Caco-2 (cell line): ENCODE measurements around the gene SHC1. TPM values are rescaled to one million over a fixed set of nuclear protein-coding genes. Genes with fewer than 3 reads are reported as not detected.

Experiments used
- BruUV-seq: library from RNA; stranded (reverse); fragments of 400-500 nt; replicated peaks from 2 replicates; lab custom pipeline; 2021; lab: Mats Ljungman, UMichigan
- CTCF ChIA-PET: fragments of 300-600 bp; sonication (Branson Sonifier 250); formaldehyde crosslinking; loops from one replicate; lab custom pipeline; 2022; ENCODE audit warnings: antibody characterized with exemption; lab: Charles Lee
- POLR2A ChIA-PET: fragments of 300-600 bp; sonication (Branson Sonifier 250); formaldehyde crosslinking; loops from one replicate; lab custom pipeline; 2022; ENCODE audit warnings: antibody characterized with exemption; lab: Charles Lee
- DNase-seq, 2 experiments: peaks; one replicate each; pipeline versions ENCODE4 v3.0.0 to v3.0.0-alpha.2; 2020 to 2022
- H3K27me3 ChIP-seq: replicated peaks from 2 replicates; pipeline ENCODE4 v1.6.0; 2011; ENCODE audit warnings: low read length; ENCODE audit not compliant: control insufficient read depth, insufficient read depth
- H3K36me3 ChIP-seq: 2 replicates; pipeline ENCODE4 v1.5.1; 2011; ENCODE audit warnings: low read length; ENCODE audit not compliant: control insufficient read depth, insufficient read depth
- H3K4me1 ChIP-seq: fragments of 250-450 bp; sonication (Bioruptor Pico); 2 replicates; pipeline ENCODE4 v1.5.1; 2020; ENCODE audit warnings: mild to moderate bottlenecking
- H3K4me3 ChIP-seq: 2 replicates; pipeline ENCODE4 v1.5.1; 2011; ENCODE audit warnings: low read depth, mild to moderate bottlenecking, control low read depth, low read length
- H3K9me3 ChIP-seq: fragments of 250-450 bp; sonication (Bioruptor Pico); 2 replicates; pipeline ENCODE4 v1.5.1; 2020; ENCODE audit warnings: mild to moderate bottlenecking, moderate library complexity
- H3K27ac Mint-ChIP-seq: one replicate; pipeline ENCODE4 v1.8.0; 2022; ENCODE audit warnings: mixed read lengths; ENCODE audit not compliant: unreplicated experiment
- H3K27me3 Mint-ChIP-seq: one replicate; pipeline ENCODE4 v1.8.0; 2022; ENCODE audit warnings: mixed read lengths; ENCODE audit not compliant: insufficient read depth, unreplicated experiment
- H3K36me3 Mint-ChIP-seq: one replicate; pipeline ENCODE4 v1.8.0; 2022; ENCODE audit warnings: mild to moderate bottlenecking, mixed read lengths; ENCODE audit not compliant: insufficient read depth, unreplicated experiment
- H3K4me1 Mint-ChIP-seq: one replicate; pipeline ENCODE4 v1.8.0; 2022; ENCODE audit warnings: low read depth, mixed read lengths; ENCODE audit not compliant: unreplicated experiment
- H3K4me3 Mint-ChIP-seq: one replicate; pipeline ENCODE4 v1.8.0; 2022; ENCODE audit warnings: mild to moderate bottlenecking, moderate library complexity, mixed read lengths; ENCODE audit not compliant: unreplicated experiment
- H3K9me3 Mint-ChIP-seq: one replicate; pipeline ENCODE4 v1.8.0; 2022; ENCODE audit warnings: mixed read lengths; ENCODE audit not compliant: unreplicated experiment
- intact Hi-C: fragments of 100-400 bp; cut with micrococcal nuclease; formaldehyde crosslinking; loops from one replicate; pipeline ENCODE4 v1.10.0; 2022; ENCODE audit not compliant: unreplicated experiment
- total RNA-seq: library from RNA; stranded (reverse); gene quantifications from 2 replicates; pipeline ENCODE4 v1.2.3, GENCODE V29; 2022
- TF ChIP-seq, protein P1 (sequence below), 2 experiments: fragments of 200-600 bp in 1 of 2; IDR thresholded peaks; 1 replicate in 1 of 2; 2 replicates in 1 of 2; pipeline versions ENCODE4 v1.5.1 to v1.8.0; 2011 to 2022; ENCODE audit warnings: antibody characterized with exemption in 1 of 2, control low read depth in 1 of 2, inconsistent platforms in 1 of 2, low read depth in 1 of 2, low read length in 1 of 2, mild to moderate bottlenecking in 1 of 2, moderate library complexity in 1 of 2; ENCODE audit not compliant: insufficient read depth in 1 of 2, severe bottlenecking in 1 of 2, unreplicated experiment in 1 of 2

SHC1 gene
- total RNA-seq, 1 experiment from 2014 or later, result 59.6 TPM

DNA sequence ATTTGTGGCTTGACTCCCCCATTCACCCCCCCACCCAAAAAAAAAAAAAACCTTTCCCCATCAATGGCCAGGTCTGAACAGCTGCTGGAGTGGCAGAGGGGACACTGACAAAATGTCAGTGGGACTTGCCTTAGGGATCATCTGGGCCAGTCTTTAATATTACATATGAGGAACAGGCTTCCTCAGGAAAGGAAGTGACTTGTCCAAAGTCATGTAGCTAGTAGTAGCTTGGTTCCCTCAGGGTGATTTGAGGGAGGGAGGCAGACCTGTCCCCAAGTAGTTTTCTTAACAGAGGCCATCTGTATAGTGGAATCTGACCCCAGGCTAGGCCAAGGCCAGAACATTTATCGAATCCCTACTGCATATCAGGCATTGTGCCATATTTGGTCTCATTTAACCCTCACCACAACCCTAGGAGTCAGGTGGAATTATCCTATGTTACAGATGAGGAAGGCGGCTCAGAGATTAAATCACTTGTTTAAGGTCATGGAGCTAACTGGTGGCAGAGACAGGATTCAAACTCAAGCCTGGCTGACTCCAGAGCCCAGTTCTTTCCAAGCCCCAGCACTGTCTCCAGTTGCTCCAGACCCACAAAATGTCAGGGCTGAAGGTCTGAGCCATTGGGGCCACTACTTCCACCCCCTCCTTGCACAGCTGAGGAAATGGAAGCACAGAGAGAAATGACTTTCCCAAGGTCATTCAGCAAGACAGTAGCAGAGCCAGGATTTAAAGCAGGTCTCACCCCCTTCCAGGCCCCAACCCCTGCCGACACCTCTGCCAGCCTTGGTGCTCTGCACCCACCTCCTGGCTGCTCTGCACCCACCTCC is 42.4 kb upstream of the SHC1 start:
- Histone ChIP-seq H3K4me3 (no peak overlapping the region), H3K27me3 (no peaks in the 10 kb centered on the region), H3K36me3 (peaks cover 1% of the 10 kb centered on the region), H3K4me1 (peaks cover 39% of the 10 kb centered on the region), H3K9me3 (no peaks in the 10 kb centered on the region)
- Mint-ChIP-seq H3K9me3 (no peaks in the 10 kb centered on the region), H3K27ac (no peak overlapping the region), H3K4me1 (peaks cover 21% of the 10 kb centered on the region), H3K27me3 (no peaks in the 10 kb centered on the region), H3K4me3 (no peak overlapping the region), H3K36me3 (peaks cover 51% of the 10 kb centered on the region)
- intact Hi-C loops, result no loop called here
- TF ChIP-seq, protein P1, sequence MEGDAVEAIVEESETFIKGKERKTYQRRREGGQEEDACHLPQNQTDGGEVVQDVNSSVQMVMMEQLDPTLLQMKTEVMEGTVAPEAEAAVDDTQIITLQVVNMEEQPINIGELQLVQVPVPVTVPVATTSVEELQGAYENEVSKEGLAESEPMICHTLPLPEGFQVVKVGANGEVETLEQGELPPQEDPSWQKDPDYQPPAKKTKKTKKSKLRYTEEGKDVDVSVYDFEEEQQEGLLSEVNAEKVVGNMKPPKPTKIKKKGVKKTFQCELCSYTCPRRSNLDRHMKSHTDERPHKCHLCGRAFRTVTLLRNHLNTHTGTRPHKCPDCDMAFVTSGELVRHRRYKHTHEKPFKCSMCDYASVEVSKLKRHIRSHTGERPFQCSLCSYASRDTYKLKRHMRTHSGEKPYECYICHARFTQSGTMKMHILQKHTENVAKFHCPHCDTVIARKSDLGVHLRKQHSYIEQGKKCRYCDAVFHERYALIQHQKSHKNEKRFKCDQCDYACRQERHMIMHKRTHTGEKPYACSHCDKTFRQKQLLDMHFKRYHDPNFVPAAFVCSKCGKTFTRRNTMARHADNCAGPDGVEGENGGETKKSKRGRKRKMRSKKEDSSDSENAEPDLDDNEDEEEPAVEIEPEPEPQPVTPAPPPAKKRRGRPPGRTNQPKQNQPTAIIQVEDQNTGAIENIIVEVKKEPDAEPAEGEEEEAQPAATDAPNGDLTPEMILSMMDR (IDR thresholded peaks at IDR 0.05; ENCODE audit: insufficient read depth in 1 of 2, low read depth in 1 of 2, low read length in 1 of 2, severe bottlenecking in 1 of 2, unreplicated experiment in 1 of 2), result no peak
- ChIA-PET POLR2A (no interaction called here), CTCF (interaction anchor here (1.1 kb wide), 1 partner anchor 11 kb away, joined by 4 read pairs; the partner anchor contains the start of gene ZBTB7B)
- no peak for DNase-seq
- no TSS peak for BruUV-seq

DNA sequence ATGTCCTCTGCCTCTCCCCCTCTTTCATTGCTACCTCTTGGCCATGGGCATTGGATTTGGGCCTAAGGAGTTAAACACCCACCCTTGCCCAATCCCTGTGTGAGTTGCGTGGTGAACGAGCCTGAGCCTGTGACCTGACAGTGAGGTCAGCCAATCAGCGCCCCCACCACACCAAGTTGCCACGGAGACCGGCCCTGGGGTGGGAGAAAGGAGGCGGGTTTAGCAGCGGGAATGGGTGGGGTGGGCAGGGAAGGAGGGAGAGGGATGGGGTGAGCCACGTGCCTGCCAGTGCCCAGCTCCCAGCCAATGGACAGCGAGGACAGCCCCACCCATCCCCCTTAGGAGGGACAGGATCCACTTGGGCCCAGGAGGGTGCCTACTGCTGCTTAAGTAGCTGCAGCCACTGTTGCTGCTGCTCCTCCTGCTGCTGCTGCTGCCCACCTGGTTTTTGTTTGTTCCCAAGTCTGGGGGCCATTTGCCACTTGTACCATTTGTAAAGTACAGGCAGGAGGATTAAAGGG is 41.5 kb upstream of the SHC1 start:
- no peaks in the 10 kb centered on the region for H3K9me3 Mint-ChIP-seq

DNA sequence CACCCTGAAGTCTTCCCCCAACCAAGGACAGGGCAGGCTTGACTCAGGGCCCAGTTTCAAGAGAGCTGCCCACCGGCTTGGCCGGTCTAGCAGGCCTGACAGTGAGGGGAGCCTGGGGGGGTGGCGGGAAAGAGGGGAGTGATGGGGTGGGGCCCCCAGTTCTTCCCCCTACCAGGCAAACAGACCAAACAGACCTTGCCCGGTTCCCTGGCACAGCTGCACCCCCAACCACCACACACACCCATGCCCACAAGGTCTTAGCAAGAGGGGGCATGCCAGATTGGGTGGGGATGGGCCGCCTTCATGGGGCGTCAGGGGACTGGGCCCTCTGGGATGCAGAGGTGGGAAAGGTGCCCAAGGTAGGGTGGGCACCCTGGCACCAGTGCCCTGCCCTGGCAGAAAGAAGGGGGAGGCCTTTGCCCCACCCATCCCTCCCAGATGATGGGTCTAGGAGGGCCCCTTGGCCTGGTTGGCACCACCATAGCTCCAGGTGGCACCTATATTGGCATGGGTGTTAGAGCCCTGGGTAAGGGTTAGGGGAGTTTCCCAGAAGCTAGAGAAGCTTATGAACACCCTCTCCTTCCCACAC is 41.0 kb upstream of the SHC1 start:
- Mint-ChIP-seq H3K4me1 (peaks cover 25% of the 10 kb centered on the region), H3K27me3 (no peaks in the 10 kb centered on the region), H3K9me3 (no peaks in the 10 kb centered on the region), H3K4me3 (no peak overlapping the region), H3K36me3 (peaks cover 43% of the 10 kb centered on the region), H3K27ac (no peak overlapping the region)
- TF ChIP-seq, protein P1 (IDR thresholded peaks at IDR 0.05; ENCODE audit: insufficient read depth in 1 of 2, low read depth in 1 of 2, low read length in 1 of 2, severe bottlenecking in 1 of 2, unreplicated experiment in 1 of 2), result no peak
- peaks cover 42% of the 10 kb centered on the region for H3K4me1 ChIP-seq
- intact Hi-C loops, result no loop called here
- ChIA-PET POLR2A (no interaction called here), CTCF (no interaction called here)
- no peaks in the 10 kb centered on the region for H3K27me3 ChIP-seq
- no peak overlapping the region for H3K4me3 ChIP-seq
- H3K9me3 ChIP-seq, result no peaks in the 10 kb centered on the region
- no peak for DNase-seq
- peaks cover under 1% of the 10 kb centered on the region for H3K36me3 ChIP-seq
- BruUV-seq, result no TSS peak

More for the DNA sequence above, 41.5 kb upstream of the SHC1 start:
- peaks cover 21% of the 10 kb centered on the region for H3K4me1 Mint-ChIP-seq
- POLR2A ChIA-PET, result no interaction called here
- Histone ChIP-seq H3K4me3 (no peak overlapping the region), H3K4me1 (peaks cover 42% of the 10 kb centered on the region), H3K27me3 (no peaks in the 10 kb centered on the region), H3K36me3 (peaks cover 1% of the 10 kb centered on the region), H3K9me3 (no peaks in the 10 kb centered on the region)
- peaks cover 43% of the 10 kb centered on the region for H3K36me3 Mint-ChIP-seq
- no peak overlapping the region for H3K4me3 Mint-ChIP-seq
- DNase-seq, result no peak
- no peaks in the 10 kb centered on the region for H3K27me3 Mint-ChIP-seq
- TF ChIP-seq, protein P1 (IDR thresholded peaks at IDR 0.05; ENCODE audit: insufficient read depth in 1 of 2, low read depth in 1 of 2, low read length in 1 of 2, severe bottlenecking in 1 of 2, unreplicated experiment in 1 of 2), result no peak
- intact Hi-C loops, result no loop called here
- BruUV-seq, result no TSS peak
- CTCF ChIA-PET, result interaction anchor here (1.1 kb wide), 1 partner anchor 10 kb away, joined by 4 read pairs; the partner anchor contains the start of gene ZBTB7B
- H3K27ac Mint-ChIP-seq, result no peak overlapping the region
